ENCODE data around the gene ZNF543. TPM values are rescaled to one million over a fixed set of nuclear protein-coding genes. Genes with fewer than 3 reads are reported as not detected.

The ZNF543 gene
- total and polyA plus RNA-seq, 2 of the 8 experiments (the other 6 are each of a cell fraction or from before 2014, with no cell fraction given) = 1.8 to 9.0 TPM

- ChIA-PET CTCF (ENCODE audit: partially characterized antibody) (no interaction called here), POLR2A (ENCODE audit: partially characterized antibody) (interaction anchor here (0.8 to 1.4 kb wide), 4 partner anchors 8 to 42 kb away, joined by 3 to 6 read pairs (median 4); partner anchors contain the start of gene ZNF805)
- no peak overlapping the region for H3K23ac ChIP-seq (ENCODE audit: insufficient read length)
- H3K23me2 ChIP-seq (ENCODE audit: low read depth, low read length) = peaks cover 6% of the 10 kb centered on the region
- H2AFZ ChIP-seq (ENCODE audit: low read length) = no peak overlapping the region
- no peak overlapping the region for H3K27ac ChIP-seq (ENCODE audit: low read depth, low read length)
- FAIRE-seq (no peak), DNase-seq (ENCODE audit: low read depth in 1 of 2, low spot score in 2 of 2) (no peak)
- H2BK20ac ChIP-seq (ENCODE audit: low read length) = no peak overlapping the region
- peaks cover 9% of the 10 kb centered on the region for H3K79me1 ChIP-seq (ENCODE audit: low read depth, low read length)
- no peak overlapping the region for H4K91ac ChIP-seq (replicated peaks; ENCODE audit: insufficient read length, low read length)
- H2BK12ac ChIP-seq (ENCODE audit: low read depth, low read length) = no peak overlapping the region
- H2AK5ac ChIP-seq (ENCODE audit: low read depth, low read length) = no peak overlapping the region
- peaks cover 0 to 6% (median 2%) of the 10 kb centered on the region in 4 experiments; a peak in 4 of 7 replicates for H3K4me1 ChIP-seq (replicated peaks in 1 of 4; ENCODE audit: control insufficient read depth in 3 of 4, insufficient read depth in 4 of 4, low read length in 3 of 4)
- no peak overlapping the region for H4K5ac ChIP-seq (ENCODE audit: insufficient read length, low read depth, low read length)
- H3K14ac ChIP-seq (ENCODE audit: insufficient read length) = no peak overlapping the region
- H3K9ac ChIP-seq (replicated peaks in 1 of 4; ENCODE audit: extremely low read depth in 1 of 4, low read depth in 3 of 4, low read length in 3 of 4) = no peak overlapping the region; a peak in 3 of 7 replicates
- H2BK5ac ChIP-seq (ENCODE audit: low read depth, low read length) = no peak overlapping the region
- no peak overlapping the region for H4K8ac ChIP-seq (ENCODE audit: extremely low read depth, insufficient read depth, low read length)
- no peaks in the 10 kb centered on the region for H3K27me3 ChIP-seq (replicated peaks in 1 of 4; ENCODE audit: control insufficient read depth in 3 of 4, extremely low read depth in 1 of 4, insufficient read depth in 3 of 4, low read length in 3 of 4)
- peak overlapping the region; percentile 50 to 62 for H3K4me2 ChIP-seq (ENCODE audit: insufficient read depth in 1 of 2, low read depth in 2 of 2, low read length in 2 of 2)
- no peak overlapping the region for H3K56ac ChIP-seq (replicated peaks; ENCODE audit: insufficient read length, low read depth, low read length)
- H2BK120ac ChIP-seq (replicated peaks; ENCODE audit: low read depth, low read length) = no peak overlapping the region
- 83% methylated on average over 5 of the region's 5 CpGs; no CpG with 5 or more reads in 1 of the 2 experiments for WGBS, 2 experiments (ENCODE audit: extremely low coverage in 1 of 2, insufficient coverage in 1 of 2, insufficient read length in 1 of 2, insufficient replicate concordance in 2 of 2, low coverage in 1 of 2, low lambda C conversion rate in 2 of 2, missing lambda C conversion rate in 1 of 2)
- peaks cover 26 to 66% of the 10 kb centered on the region in 2 experiments for H3K79me2 ChIP-seq (ENCODE audit: control insufficient read depth in 1 of 2, insufficient read depth in 2 of 2, low read length in 2 of 2)
- H3K18ac ChIP-seq (ENCODE audit: extremely low read depth, low read length) = no peak overlapping the region
- no peak overlapping the region for H3K4ac ChIP-seq (replicated peaks; ENCODE audit: insufficient read length, low read depth, low read length)
- no peak overlapping the region for H2BK15ac ChIP-seq (ENCODE audit: low read length)
- H3K36me3 ChIP-seq (ENCODE audit: control insufficient read depth in 2 of 4, insufficient read depth in 4 of 4, low read length in 3 of 4) = peaks cover 10 to 32% (median 25%) of the 10 kb centered on the region in 4 experiments
- H3K4me3 ChIP-seq (ENCODE audit: extremely low read depth in 1 of 4, insufficient read depth in 2 of 4, low read depth in 3 of 4, low read length in 4 of 4) = peak overlapping the region in 3 of 4 experiments; percentile 4 to 85 (median 22); a peak in 3 of 8 replicates
- H3K9me3 ChIP-seq (ENCODE audit: insufficient read depth in 2 of 2, low read depth in 1 of 2, low read length in 1 of 2) = no peaks in the 10 kb centered on the region
- TF ChIP-seq BCL11A (IDR thresholded peaks at IDR 0.05; ENCODE audit: low read depth in 2 of 2, low read length in 2 of 2) = no peak
- no peak for TF ChIP-seq KDM4A (IDR thresholded peaks at IDR 0.05; ENCODE audit: low read depth, low read length, severe bottlenecking)
- no peak for TF ChIP-seq ATF2 (IDR thresholded peaks at IDR 0.05; ENCODE audit: low read length)
- peaks cover 1 to 5% of the 10 kb centered on the region in 2 experiments for H4K20me1 ChIP-seq (replicated peaks in 1 of 2; ENCODE audit: control insufficient read depth in 1 of 2, insufficient read depth in 2 of 2, low read length in 2 of 2)
Observed at GRCh38 chr19:57282011-57282643, 38.1 kb upstream of the ZNF543 start.

All from H1 (cell line).